ENCODE data around the gene JARID2.

Gene JARID2

GRCh38 chr6:15456422-15456821 lies 210.6 kb downstream of the JARID2 start:
- no peak overlapping the region for H3K27ac ChIP-seq
- no peak for TF ChIP-seq POLR2AphosphoS5 (IDR thresholded peaks at IDR 0.05; ENCODE audit: borderline replicate concordance, low read depth, low read length)
- no peak for TF ChIP-seq EZH2 (IDR thresholded peaks at IDR 0.05)
- no peak for TF ChIP-seq FOXP2 (optimal IDR thresholded peaks at IDR 0.05; ENCODE audit: control extremely low read depth, extremely low read length, insufficient read depth)
- no peak overlapping the region for H3K9ac ChIP-seq (ENCODE audit: insufficient read length)
- no peak overlapping the region for H3K4me3 ChIP-seq
- peaks cover 39% of the 10 kb centered on the region for H3K36me3 ChIP-seq (ENCODE audit: insufficient read depth, low read length)
- DNase-seq (ENCODE audit: low read depth, low spot score), result no peak
- no peaks in the 10 kb centered on the region for H3K9me3 ChIP-seq (ENCODE audit: low read depth, low read length)

GRCh38 chr6:15457121-15457650 lies 211.3 kb downstream of the JARID2 start:
- peaks cover 31% of the 10 kb centered on the region for H3K36me3 ChIP-seq (ENCODE audit: insufficient read depth, low read length)
- H3K9ac ChIP-seq (ENCODE audit: insufficient read length), result no peak overlapping the region
- no peak for DNase-seq (ENCODE audit: low read depth, low spot score)
- TF ChIP-seq POLR2AphosphoS5 (IDR thresholded peaks at IDR 0.05; ENCODE audit: borderline replicate concordance, low read depth, low read length), result no peak
- TF ChIP-seq FOXP2 (optimal IDR thresholded peaks at IDR 0.05; ENCODE audit: control extremely low read depth, extremely low read length, insufficient read depth), result no peak
- no peak for TF ChIP-seq EZH2 (IDR thresholded peaks at IDR 0.05)
- no peak overlapping the region for H3K27ac ChIP-seq
- H3K4me3 ChIP-seq, result 0 out of 2 replicates have a peak overlapping the region, but pooled peaks have one; percentile 7
- H3K9me3 ChIP-seq (ENCODE audit: low read depth, low read length), result no peaks in the 10 kb centered on the region

DNA sequence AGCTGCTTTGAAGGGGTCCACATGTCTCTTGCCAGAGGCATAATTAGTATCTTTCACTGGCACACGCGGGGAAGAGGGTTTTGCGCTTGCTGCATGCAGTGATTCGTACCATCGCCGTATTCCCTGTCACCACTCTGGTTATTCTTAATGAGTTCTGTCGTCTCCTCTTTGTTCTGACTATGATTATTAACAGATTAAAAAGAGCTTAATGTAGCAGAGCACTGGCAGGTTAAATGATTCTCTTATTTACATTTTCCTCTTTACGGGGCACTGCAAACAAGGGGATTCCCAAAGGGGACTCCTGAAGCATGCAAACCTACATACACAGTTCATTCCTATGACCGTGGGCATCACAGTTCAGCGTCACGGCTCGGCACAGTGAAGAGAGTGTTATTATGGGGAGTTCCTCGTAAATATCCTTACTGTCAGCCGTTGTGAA lies 212.2 kb downstream of the JARID2 start:
- peaks cover 24% of the 10 kb centered on the region for H3K36me3 ChIP-seq (ENCODE audit: insufficient read depth, low read length)
- TF ChIP-seq EZH2 (IDR thresholded peaks at IDR 0.05) (no peak), FOXP2 (optimal IDR thresholded peaks at IDR 0.05; ENCODE audit: control extremely low read depth, extremely low read length, insufficient read depth) (no peak), POLR2AphosphoS5 (IDR thresholded peaks at IDR 0.05; ENCODE audit: borderline replicate concordance, low read depth, low read length) (no peak; the same call in 1 of the 2 replicates)
- no peaks in the 10 kb centered on the region for H3K9me3 ChIP-seq (ENCODE audit: low read depth, low read length)
- DNase-seq (ENCODE audit: low read depth, low spot score), result no peak
- H3K9ac ChIP-seq (ENCODE audit: insufficient read length), result no peak overlapping the region
- 0 out of 2 replicates have a peak overlapping the region, but pooled peaks have one; percentile 7 for H3K4me3 ChIP-seq
- H3K27ac ChIP-seq, result no peak overlapping the region

DNA sequence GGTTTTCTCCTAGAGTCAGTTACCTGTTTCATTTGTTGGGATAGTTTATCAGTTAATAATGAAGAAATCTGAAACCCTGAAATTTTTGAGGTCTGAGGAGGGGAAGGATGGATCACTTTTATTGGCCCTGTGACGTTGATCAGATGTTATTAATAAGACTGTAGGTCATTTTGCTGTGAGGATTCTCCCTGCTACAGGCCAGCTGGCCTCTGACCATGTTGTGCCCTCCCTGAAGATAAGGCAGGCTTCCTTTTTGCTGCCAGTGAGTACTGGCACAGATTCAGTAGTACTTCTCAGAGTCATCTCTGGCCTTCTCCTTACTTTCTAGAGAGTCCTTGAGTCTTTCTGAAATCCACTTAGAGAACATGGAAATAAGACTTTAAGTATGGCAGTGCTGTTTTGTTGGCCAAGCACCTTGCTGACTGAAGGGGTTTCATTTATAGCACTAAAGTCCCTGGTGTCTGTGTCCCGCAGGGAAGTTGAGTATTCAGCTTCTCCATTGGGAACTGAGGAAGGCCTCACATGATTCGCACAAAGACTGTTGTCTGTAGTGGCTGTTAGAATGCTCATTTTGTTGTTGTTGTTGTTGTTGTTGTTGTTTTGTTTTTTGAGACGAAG lies 214.3 kb downstream of the JARID2 start:
- no peak overlapping the region for H3K4me3 ChIP-seq
- DNase-seq (ENCODE audit: low read depth, low spot score), result no peak
- H3K36me3 ChIP-seq (ENCODE audit: insufficient read depth, low read length), result peaks cover 11% of the 10 kb centered on the region
- no peak overlapping the region for H3K9ac ChIP-seq (ENCODE audit: insufficient read length)
- no peak overlapping the region for H3K27ac ChIP-seq
- TF ChIP-seq FOXP2 (optimal IDR thresholded peaks at IDR 0.05; ENCODE audit: control extremely low read depth, extremely low read length, insufficient read depth) (no peak), POLR2AphosphoS5 (IDR thresholded peaks at IDR 0.05; ENCODE audit: borderline replicate concordance, low read depth, low read length) (no peak), EZH2 (IDR thresholded peaks at IDR 0.05) (no peak)
- H3K9me3 ChIP-seq (ENCODE audit: low read depth, low read length), result no peaks in the 10 kb centered on the region

GRCh38 chr6:15461127-15461944 lies 215.5 kb downstream of the JARID2 start:
- no peak overlapping the region for H3K9ac ChIP-seq (ENCODE audit: insufficient read length)
- no peak for DNase-seq (ENCODE audit: low read depth, low spot score)
- TF ChIP-seq POLR2AphosphoS5 (IDR thresholded peaks at IDR 0.05; ENCODE audit: borderline replicate concordance, low read depth, low read length), result no peak
- TF ChIP-seq FOXP2 (optimal IDR thresholded peaks at IDR 0.05; ENCODE audit: control extremely low read depth, extremely low read length, insufficient read depth), result no peak
- no peak for TF ChIP-seq EZH2 (IDR thresholded peaks at IDR 0.05)
- H3K27ac ChIP-seq, result no peak overlapping the region
- H3K4me3 ChIP-seq, result no peak overlapping the region
- peaks cover 16% of the 10 kb centered on the region for H3K36me3 ChIP-seq (ENCODE audit: insufficient read depth, low read length)
- no peaks in the 10 kb centered on the region for H3K9me3 ChIP-seq (ENCODE audit: low read depth, low read length)

DNA sequence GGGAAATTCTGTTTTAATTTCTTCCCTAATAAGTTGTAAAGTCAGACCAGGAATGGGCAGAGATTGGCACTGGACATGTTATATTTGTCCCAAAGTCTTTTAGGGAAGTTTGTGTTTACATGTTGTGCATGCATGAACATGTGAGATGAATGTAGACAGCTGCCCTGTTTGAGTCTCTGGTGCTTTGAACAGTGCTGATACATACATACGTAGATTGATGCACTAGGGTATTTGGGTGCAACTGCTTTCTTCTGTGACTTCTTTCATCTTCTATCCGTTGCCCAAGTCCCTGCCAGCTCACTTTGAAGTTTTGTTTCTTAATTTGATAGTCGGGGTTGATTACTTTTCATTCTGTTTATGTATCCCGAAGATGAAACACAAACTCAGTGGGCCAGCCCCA lies 216.4 kb downstream of the JARID2 start:
- Histone ChIP-seq H3K9ac (ENCODE audit: insufficient read length) (no peak overlapping the region), H3K36me3 (ENCODE audit: insufficient read depth, low read length) (peaks cover 16% of the 10 kb centered on the region), H3K4me3 (peak overlapping the region; percentile 39), H3K27ac (peak overlapping the region; percentile 78), H3K9me3 (ENCODE audit: low read depth, low read length) (no peaks in the 10 kb centered on the region)
- no peak for DNase-seq (ENCODE audit: low read depth, low spot score)
- TF ChIP-seq FOXP2 (optimal IDR thresholded peaks at IDR 0.05; ENCODE audit: control extremely low read depth, extremely low read length, insufficient read depth) (no peak), POLR2AphosphoS5 (IDR thresholded peaks at IDR 0.05; ENCODE audit: borderline replicate concordance, low read depth, low read length) (no peak), EZH2 (IDR thresholded peaks at IDR 0.05) (no peak)

GRCh38 chr6:15462717-15463525 lies 217.1 kb downstream of the JARID2 start:
- Histone ChIP-seq H3K27ac (peak overlapping the region; percentile 78), H3K4me3 (peak overlapping the region; percentile 39), H3K9me3 (ENCODE audit: low read depth, low read length) (no peaks in the 10 kb centered on the region), H3K36me3 (ENCODE audit: insufficient read depth, low read length) (peaks cover 16% of the 10 kb centered on the region), H3K9ac (ENCODE audit: insufficient read length) (peak overlapping the region; percentile 16)
- no peak for DNase-seq (ENCODE audit: low read depth, low spot score)
- TF ChIP-seq EZH2 (IDR thresholded peaks at IDR 0.05) (no peak), FOXP2 (optimal IDR thresholded peaks at IDR 0.05; ENCODE audit: control extremely low read depth, extremely low read length, insufficient read depth) (no peak), POLR2AphosphoS5 (IDR thresholded peaks at IDR 0.05; ENCODE audit: borderline replicate concordance, low read depth, low read length) (no peak)
